ENCODE data around the gene DNAI1.

DNA sequence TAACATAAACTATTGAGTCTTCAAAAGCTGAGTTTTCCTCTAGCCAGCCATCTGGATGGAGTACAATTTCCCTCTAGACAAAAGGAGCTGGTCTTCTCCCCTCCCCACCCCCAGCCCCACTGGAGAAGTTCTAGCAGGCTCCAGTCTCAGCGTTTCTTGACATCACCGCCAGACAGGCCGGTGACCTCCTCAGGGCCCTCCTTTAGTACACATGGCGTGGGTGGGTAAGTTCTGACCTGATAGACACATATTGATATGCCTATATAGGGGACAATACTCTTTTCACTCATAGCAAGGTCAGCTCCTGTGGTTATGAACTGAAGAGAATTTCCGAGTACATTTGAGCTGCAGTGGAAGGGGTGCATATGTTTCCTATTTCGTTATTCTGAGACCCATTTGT is 27.2 kb downstream of the DNAI1 start:
- TF ChIP-seq, protein P1, sequence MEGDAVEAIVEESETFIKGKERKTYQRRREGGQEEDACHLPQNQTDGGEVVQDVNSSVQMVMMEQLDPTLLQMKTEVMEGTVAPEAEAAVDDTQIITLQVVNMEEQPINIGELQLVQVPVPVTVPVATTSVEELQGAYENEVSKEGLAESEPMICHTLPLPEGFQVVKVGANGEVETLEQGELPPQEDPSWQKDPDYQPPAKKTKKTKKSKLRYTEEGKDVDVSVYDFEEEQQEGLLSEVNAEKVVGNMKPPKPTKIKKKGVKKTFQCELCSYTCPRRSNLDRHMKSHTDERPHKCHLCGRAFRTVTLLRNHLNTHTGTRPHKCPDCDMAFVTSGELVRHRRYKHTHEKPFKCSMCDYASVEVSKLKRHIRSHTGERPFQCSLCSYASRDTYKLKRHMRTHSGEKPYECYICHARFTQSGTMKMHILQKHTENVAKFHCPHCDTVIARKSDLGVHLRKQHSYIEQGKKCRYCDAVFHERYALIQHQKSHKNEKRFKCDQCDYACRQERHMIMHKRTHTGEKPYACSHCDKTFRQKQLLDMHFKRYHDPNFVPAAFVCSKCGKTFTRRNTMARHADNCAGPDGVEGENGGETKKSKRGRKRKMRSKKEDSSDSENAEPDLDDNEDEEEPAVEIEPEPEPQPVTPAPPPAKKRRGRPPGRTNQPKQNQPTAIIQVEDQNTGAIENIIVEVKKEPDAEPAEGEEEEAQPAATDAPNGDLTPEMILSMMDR (IDR thresholded peaks at IDR 0.05) = no peak
- TF ChIP-seq POLR2A (IDR thresholded peaks at IDR 0.05) (no peak), POLR2AphosphoS5 (IDR thresholded peaks at IDR 0.05) (no peak)

Data from prostate gland (tissue), 2 donors.